GM12873 (cell line): ENCODE measurements around the gene VARS1.
A peak's percentile ranks its signal among the peaks of the same experiment; 100 is the strongest.

Source experiments
- TF ChIP-seq, protein P1 (sequence below): IDR thresholded peaks from 2 replicates; pipeline ENCODE4 v1.5.1; 2012; ENCODE audit warnings: low read depth, mild to moderate bottlenecking, moderate library complexity, low read length, control low read depth; ENCODE audit not compliant: insufficient read depth; ENCODE audit errors: missing control alignments

VARS1 gene

DNA sequence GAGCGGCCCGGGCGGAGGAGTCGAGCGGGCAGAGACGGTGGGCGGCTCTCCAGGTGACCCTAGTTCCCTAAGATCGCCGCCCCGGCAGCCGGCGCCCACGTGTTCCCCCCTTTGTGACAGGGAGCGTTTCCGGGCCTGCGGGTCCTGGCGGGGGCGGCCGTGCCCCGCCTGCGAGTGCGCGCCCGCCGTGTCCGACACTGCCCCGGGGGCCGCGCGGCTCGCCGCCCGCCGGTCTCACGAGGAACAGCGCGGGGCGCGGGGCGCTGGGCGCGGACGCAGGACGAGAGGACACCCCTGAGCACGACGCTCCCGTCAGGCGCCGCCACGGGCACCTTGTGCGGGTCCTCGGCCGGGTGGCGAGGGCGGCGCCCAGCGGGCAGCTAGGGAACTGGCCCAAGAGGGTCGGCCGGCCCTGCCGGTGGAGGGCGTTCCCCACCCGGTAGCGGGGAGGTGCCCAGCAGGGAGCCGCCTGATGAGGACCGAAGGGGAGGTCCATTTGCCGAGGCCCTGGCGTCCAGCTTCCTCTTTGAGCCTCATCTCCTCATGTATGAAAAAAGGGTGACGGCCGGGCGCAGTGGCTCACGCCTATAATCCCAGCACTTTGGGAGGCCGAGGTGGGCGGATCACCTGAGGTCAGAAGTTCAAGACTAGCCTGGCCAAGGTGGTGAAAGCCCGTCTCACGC lies at the start of gene VARS1:
TSS of gene VARS1 (minus strand) at position 137 of the 683 bp plus-strand sequence. CDS start 535 bp downstream, outside the sequence.
- TF ChIP-seq, protein P1, sequence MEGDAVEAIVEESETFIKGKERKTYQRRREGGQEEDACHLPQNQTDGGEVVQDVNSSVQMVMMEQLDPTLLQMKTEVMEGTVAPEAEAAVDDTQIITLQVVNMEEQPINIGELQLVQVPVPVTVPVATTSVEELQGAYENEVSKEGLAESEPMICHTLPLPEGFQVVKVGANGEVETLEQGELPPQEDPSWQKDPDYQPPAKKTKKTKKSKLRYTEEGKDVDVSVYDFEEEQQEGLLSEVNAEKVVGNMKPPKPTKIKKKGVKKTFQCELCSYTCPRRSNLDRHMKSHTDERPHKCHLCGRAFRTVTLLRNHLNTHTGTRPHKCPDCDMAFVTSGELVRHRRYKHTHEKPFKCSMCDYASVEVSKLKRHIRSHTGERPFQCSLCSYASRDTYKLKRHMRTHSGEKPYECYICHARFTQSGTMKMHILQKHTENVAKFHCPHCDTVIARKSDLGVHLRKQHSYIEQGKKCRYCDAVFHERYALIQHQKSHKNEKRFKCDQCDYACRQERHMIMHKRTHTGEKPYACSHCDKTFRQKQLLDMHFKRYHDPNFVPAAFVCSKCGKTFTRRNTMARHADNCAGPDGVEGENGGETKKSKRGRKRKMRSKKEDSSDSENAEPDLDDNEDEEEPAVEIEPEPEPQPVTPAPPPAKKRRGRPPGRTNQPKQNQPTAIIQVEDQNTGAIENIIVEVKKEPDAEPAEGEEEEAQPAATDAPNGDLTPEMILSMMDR = peak; percentile 83

DNA sequence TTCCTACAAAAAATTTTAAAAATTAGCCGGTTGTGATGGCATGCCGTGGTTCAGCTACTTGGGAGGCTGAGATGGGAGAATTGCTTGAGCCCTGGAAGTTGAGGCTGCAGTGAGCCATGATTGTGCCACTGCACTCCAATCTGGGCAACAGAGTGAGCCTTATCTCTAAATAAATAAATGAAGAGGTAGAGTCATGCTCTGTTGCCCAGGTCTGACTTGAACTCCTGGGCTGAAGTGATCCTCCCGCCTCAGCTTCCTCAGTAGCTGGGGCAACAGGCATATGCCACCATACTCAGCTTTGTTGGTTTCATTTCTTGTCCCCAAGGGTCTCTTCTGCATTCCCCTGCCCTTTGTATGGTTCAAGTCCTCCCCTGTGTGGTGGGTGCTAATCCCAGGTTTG lies 49.0 kb upstream of the VARS1 start:
- TF ChIP-seq, protein P1 = no peak

- TF ChIP-seq, protein P1 = no peak
These were observed 46.5 kb upstream of the VARS1 start for GRCh38 chr6:31842053-31842452.

DNA sequence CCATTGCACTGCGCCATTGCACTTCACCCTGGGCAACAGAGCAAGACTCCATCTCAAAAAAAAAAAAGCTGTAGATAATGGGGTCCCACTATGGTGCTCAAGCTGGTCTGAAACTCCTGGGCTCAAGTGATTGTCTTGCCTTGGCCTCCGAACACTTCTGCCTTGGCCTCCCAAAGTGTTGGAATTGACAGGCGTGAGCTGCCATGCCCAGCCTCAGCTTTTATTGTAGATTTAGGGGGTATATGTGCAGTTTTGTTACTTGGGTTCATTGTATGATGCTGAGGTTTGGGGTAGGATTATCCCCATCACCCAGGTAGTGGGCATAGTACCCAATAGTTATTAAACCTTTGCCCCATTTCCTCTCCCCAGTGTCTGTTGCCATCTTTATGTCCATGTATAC lies 43.4 kb upstream of the VARS1 start:
- TF ChIP-seq, protein P1 = no peak

GRCh38 chr6:31837369-31838113 lies 42.0 kb upstream of the VARS1 start:
- TF ChIP-seq, protein P1 = no peak

DNA sequence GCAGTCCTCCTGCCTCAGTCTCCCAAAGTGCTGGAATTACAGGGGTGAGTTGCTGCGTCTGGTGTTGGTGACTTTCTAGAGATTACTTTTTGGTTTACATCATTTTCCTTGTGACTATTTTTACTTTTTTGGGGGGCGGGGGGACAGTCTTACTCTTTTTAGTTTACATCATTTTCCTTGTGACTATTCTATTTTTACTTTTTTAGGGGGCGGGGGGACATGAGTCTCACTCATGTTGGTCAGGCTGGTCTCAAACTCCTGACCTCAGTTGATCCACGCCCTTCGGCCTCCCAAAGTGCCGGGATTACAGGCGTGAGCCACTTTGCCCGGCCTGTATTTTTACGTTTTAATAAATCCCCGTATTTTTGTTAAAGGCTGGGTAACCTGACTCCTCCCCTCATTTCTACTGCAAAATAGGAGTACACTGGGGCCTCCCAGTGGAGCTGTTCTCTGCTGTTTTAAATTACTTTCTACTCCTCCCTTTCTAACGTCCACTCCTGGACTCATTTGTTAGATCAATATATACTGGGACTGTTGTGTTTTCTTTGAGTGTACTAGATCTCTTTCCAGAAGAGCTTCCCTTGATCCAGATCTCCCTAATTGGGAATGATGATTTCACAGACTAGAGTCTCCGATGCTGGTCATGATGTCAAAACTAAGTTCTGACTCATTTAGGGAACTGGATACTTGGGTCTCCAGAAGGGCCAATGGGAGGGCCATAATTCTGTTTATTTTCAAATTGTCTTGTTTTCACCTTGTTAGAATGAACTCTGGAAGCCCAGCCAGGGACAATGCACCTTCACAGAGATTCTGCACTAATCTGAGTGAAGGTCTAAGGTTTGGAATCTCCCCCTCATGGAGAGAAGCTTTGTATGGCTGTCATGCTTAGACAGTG lies 41.2 kb upstream of the VARS1 start:
- TF ChIP-seq, protein P1 = no peak
